ENCODE results near the gene GAGE13. TPM values are rescaled to one million over a fixed set of nuclear protein-coding genes. Genes with fewer than 3 reads are reported as not detected.
A peak's percentile ranks its signal among the peaks of the same experiment; 100 is the strongest.
"Not testable (repeated sequence)": the region's sequence is repeated elsewhere in the genome, so short reads cannot be mapped to it uniquely, and the experiment has no call there.

The GAGE13 gene
- total RNA-seq, 6 experiments from 2014 or later = not detected

DNA sequence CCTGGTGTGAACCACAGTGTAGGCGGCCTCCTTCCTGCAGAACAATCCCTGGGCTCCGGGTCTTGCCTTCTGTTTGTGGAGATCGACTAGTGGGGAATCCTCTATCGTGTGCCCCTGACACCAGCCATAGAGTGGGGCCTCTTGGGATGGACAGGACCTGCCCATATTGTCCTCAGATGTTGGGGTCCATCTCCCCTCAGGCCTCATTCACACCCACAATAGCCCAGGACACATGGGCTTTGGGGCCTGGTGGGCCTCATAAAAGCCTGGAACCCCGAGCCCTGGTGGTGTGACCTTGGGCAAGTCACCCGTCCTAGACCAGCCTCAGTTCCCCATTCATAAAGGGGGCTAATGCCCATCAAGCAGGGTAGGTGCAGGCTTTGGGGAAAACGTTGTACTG, 41.2 kb upstream of the GAGE13 start:
- DNase-seq = no peak
- no peak for TF ChIP-seq CTCF (IDR thresholded peaks at IDR 0.05)
- no peaks in the 10 kb centered on the region; the same call in none of the 2 replicates for H3K27me3 Mint-ChIP-seq (ENCODE audit: insufficient read depth)

DNA sequence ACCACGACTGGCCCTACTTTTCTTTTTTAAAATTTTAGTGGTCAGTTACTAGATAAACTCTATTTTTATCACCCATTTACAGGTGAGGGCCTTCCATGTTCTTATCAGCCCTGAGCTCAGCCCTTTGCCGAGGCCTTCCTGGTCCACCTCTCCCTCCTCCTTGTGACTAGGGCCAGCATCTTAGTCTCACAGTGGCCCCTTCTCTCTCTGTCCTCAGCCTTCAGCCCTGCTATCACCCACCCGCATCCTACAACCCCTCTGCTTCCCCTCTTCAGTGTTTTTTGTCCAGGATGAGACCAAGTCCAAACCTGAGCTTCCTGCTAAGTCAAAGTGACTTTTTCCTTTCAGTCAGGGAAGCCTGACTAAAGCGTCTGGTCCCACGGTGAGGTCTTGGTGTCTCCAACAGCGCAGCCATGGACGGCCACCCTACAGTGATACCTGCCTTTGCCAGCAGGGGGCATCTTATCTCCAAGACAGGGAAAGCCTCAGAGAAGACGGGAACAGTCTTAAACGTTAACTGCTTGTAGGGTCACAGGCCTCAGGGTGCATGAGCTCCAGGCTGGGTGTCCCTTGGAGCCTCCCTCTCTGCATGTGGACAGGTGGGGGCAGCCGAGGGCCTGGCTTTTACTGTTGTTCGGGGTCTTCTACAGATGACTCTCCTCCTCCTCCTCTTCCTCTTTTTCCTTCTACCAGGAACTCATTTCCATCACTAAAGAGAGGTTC, 39.6 kb upstream of the GAGE13 start:
- H3K27me3 Mint-ChIP-seq (ENCODE audit: insufficient read depth) = no peaks in the 10 kb centered on the region; the same call in none of the 2 replicates
- H3K9me3 Mint-ChIP-seq = no peaks in the 10 kb centered on the region
- no peak overlapping the region for H3K27ac Mint-ChIP-seq
- H3K36me3 Mint-ChIP-seq (ENCODE audit: low read depth) = no peaks in the 10 kb centered on the region
- TF ChIP-seq CTCF (IDR thresholded peaks at IDR 0.05) = peak; percentile 79
- peaks cover 5% of the 10 kb centered on the region; the same call in 1 of the 2 replicates for H3K4me1 Mint-ChIP-seq (ENCODE audit: low read depth)
- DNase-seq = peak; percentile 10
- H3K4me3 Mint-ChIP-seq = no peak overlapping the region

More for the DNA sequence above, 41.2 kb upstream of the GAGE13 start:
- H3K36me3 Mint-ChIP-seq (ENCODE audit: low read depth) = no peaks in the 10 kb centered on the region
- H3K4me1 Mint-ChIP-seq (ENCODE audit: low read depth) = peaks cover 5% of the 10 kb centered on the region; the same call in 1 of the 2 replicates
- H3K4me3 Mint-ChIP-seq = no peak overlapping the region
- H3K9me3 Mint-ChIP-seq = no peaks in the 10 kb centered on the region
- H3K27ac Mint-ChIP-seq = no peak overlapping the region

GRCh38 chrX:49292400-49293362, 38.7 kb upstream of the GAGE13 start:
- H3K4me1 Mint-ChIP-seq (ENCODE audit: low read depth) = peaks cover 5% of the 10 kb centered on the region; the same call in 1 of the 2 replicates
- DNase-seq = no peak
- no peaks in the 10 kb centered on the region for H3K36me3 Mint-ChIP-seq (ENCODE audit: low read depth)
- no peak for TF ChIP-seq CTCF (IDR thresholded peaks at IDR 0.05)
- H3K27me3 Mint-ChIP-seq (ENCODE audit: insufficient read depth) = no peaks in the 10 kb centered on the region; the same call in none of the 2 replicates
- no peak overlapping the region for H3K4me3 Mint-ChIP-seq
- no peaks in the 10 kb centered on the region for H3K9me3 Mint-ChIP-seq
- no peak overlapping the region for H3K27ac Mint-ChIP-seq

GRCh38 chrX:49299293-49299692, 32.1 kb upstream of the GAGE13 start:
- H3K9me3 Mint-ChIP-seq; H3K4me1 Mint-ChIP-seq (ENCODE audit: low read depth); H3K4me3 Mint-ChIP-seq; DNase-seq; H3K36me3 Mint-ChIP-seq (ENCODE audit: low read depth); H3K27ac Mint-ChIP-seq: not testable (repeated sequence)
- peaks cover 11% of the 10 kb centered on the region for H3K27me3 Mint-ChIP-seq (ENCODE audit: insufficient read depth)

DNA sequence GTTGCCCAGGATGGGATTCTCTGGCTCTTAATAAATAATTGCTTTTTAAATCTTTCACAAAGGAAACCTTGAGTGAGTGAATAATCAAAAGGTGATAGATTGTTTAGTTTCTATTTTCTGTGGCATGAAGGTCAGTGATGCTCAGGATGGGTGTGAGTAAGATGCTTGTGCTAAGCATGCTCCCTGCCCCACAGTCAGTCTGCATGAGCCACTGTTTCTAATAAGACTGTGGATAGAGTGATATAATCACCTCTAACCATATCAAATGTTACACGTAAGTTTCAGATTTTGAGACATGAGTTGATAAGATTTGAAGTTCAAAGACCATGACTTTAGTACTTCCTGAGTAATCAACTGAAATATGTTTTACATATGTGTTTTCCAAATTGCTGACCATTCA, 30.7 kb upstream of the GAGE13 start:
- no peaks in the 10 kb centered on the region for H3K9me3 Mint-ChIP-seq
- H3K4me3 Mint-ChIP-seq = no peak overlapping the region
- no peak for TF ChIP-seq CTCF (IDR thresholded peaks at IDR 0.05)
- peaks cover 11% of the 10 kb centered on the region for H3K27me3 Mint-ChIP-seq (ENCODE audit: insufficient read depth)
- no peak overlapping the region for H3K27ac Mint-ChIP-seq
- H3K4me1 Mint-ChIP-seq (ENCODE audit: low read depth) = no peaks in the 10 kb centered on the region
- DNase-seq = no peak
- H3K36me3 Mint-ChIP-seq (ENCODE audit: low read depth) = no peaks in the 10 kb centered on the region

All from HFFc6 (cell line).